Activated CD4-positive, alpha-beta T cell treated with anti-CD3 and anti-CD28 coated beads, Interleukin-10, Interleukin-2, amounts not matched to agents 100 ng/mL and 50 ng/mL, durations not matched to agents 16 hours and 8 hours (primary cell): Measurements from ENCODE around the gene TRAPPC3.
A peak's percentile ranks its signal among the peaks of the same experiment; 100 is the strongest.
"Not testable (repeated sequence)": the region's sequence is repeated elsewhere in the genome, so short reads cannot be mapped to it uniquely, and the experiment has no call there.

Experiments
- DNase-seq: peaks from one replicate; pipeline ENCODE4 v3.0.0-alpha.2; 2020

Gene TRAPPC3

GRCh38 chr1:36149237-36149972 is at the start of gene TRAPPC3:
Gene TRAPPC3, minus strand, starts transcription at chr1:36149486. Its CDS starts 108 bp downstream, at chr1:36149378.
- DNase-seq: peak; percentile 100

GRCh38 chr1:36198641-36199040 is 49.4 kb upstream of the TRAPPC3 start:
- no peak for DNase-seq

GRCh38 chr1:36196805-36197204 is 47.5 kb upstream of the TRAPPC3 start:
- DNase-seq: not testable (repeated sequence)

- peak; percentile 85 for DNase-seq
These were observed 38.7 kb upstream of the TRAPPC3 start for GRCh38 chr1:36187800-36188593.

- no peak for DNase-seq
These were observed 34.1 kb upstream of the TRAPPC3 start for GRCh38 chr1:36183309-36183856.

- no peak for DNase-seq
These were observed 33.4 kb upstream of the TRAPPC3 start for GRCh38 chr1:36182734-36183133.

GRCh38 chr1:36179220-36179600 is 29.9 kb upstream of the TRAPPC3 start:
- DNase-seq: no peak

GRCh38 chr1:36178471-36179219 is 29.4 kb upstream of the TRAPPC3 start:
- DNase-seq: no peak

GRCh38 chr1:36177589-36178431 is 28.5 kb upstream of the TRAPPC3 start:
- no peak for DNase-seq

- no peak for DNase-seq
These were observed 27.0 kb upstream of the TRAPPC3 start for GRCh38 chr1:36176106-36176949.

GRCh38 chr1:36175137-36176095 is 26.1 kb upstream of the TRAPPC3 start:
- no peak for DNase-seq

GRCh38 chr1:36174713-36175112 is 25.4 kb upstream of the TRAPPC3 start:
- no peak for DNase-seq

- DNase-seq: no peak
These were observed 23.7 kb upstream of the TRAPPC3 start for GRCh38 chr1:36172983-36173382.

GRCh38 chr1:36172017-36172747 is 22.9 kb upstream of the TRAPPC3 start:
- no peak for DNase-seq

- DNase-seq: no peak
These were observed 21.5 kb upstream of the TRAPPC3 start for GRCh38 chr1:36170643-36171412.

- no peak for DNase-seq
These were observed 19.2 kb upstream of the TRAPPC3 start for GRCh38 chr1:36168514-36168913.

GRCh38 chr1:36166938-36167905 is 17.9 kb upstream of the TRAPPC3 start:
- no peak for DNase-seq
